ENCODE data around the gene NOL4L.

- no peak for TF ChIP-seq CTCF (IDR thresholded peaks at IDR 0.05; ENCODE audit: insufficient read depth, low read length)
- TF ChIP-seq POLR2AphosphoS5 (IDR thresholded peaks at IDR 0.05; ENCODE audit: low read depth) = no peak
- TF ChIP-seq SPI1 (IDR thresholded peaks at IDR 0.05; ENCODE audit: borderline replicate concordance, low read depth) = no peak
Observed at GRCh38 chr20:32474009-32474716, 111.0 kb downstream of the NOL4L start.

All from HL-60 (cell line).